ENCODE measurements around the gene ZBTB7C. TPM values are rescaled to one million over a fixed set of nuclear protein-coding genes. Genes with fewer than 3 reads are reported as not detected.

The ZBTB7C gene
- total RNA-seq, 1 donor from 2014 or later, result 1.1 TPM

DNA sequence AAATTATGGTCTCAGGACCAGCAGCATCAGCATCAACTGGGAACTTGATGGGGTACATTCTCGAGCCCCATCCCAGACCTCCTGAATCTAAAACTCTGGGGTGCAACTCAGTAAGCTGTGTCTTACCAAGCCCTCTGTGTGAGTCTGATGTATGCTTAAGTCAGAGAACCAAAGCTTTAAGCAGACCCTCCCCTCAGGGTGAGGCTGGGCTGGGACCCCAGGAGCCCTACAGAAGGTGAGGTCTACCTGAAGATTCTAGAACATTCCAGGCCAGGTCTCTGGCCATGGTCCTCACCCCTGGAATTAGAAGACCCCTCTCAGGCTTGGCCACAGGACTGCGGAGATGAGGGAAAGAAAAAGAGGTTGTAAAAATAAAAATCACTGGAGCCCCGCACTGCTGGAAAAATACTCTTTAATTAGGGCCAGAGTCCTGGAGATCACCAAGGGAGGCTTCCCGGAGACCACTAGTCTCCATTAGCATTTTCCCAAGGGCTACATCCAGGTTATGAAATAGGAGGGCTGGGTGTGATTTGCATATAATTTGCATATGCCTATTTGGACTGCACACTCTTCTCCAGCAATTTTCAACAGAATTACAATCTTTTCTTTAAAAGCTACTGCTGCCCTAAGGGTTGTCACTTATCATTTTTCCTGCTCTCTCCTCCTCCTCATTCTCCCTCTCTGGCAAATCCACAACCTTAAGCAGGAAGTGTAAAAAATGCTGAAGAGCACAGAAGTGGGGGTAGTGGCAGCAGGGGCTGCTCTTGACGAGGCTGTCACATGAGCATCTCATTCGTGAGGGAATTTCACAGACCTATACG is 100.2 kb downstream of the ZBTB7C start:
- H3K27me3 ChIP-seq (ENCODE audit: control insufficient read depth, insufficient read depth, low read length), result no peaks in the 10 kb centered on the region
- H3K36me3 ChIP-seq (ENCODE audit: control insufficient read depth, insufficient read depth, low read length), result no peaks in the 10 kb centered on the region
- H3K4me3 ChIP-seq (ENCODE audit: low read depth, low read length), result no peak overlapping the region
- DNase-seq (ENCODE audit: low read depth), result no peak
- no peak for TF ChIP-seq CTCF (IDR thresholded peaks at IDR 0.05; ENCODE audit: insufficient read depth, low read length, poor library complexity, severe bottlenecking)

GRCh38 chr18:48308027-48308635 is 101.1 kb downstream of the ZBTB7C start:
- no peaks in the 10 kb centered on the region for H3K36me3 ChIP-seq (ENCODE audit: control insufficient read depth, insufficient read depth, low read length)
- TF ChIP-seq CTCF (IDR thresholded peaks at IDR 0.05; ENCODE audit: insufficient read depth, low read length, poor library complexity, severe bottlenecking), result no peak
- no peak overlapping the region for H3K4me3 ChIP-seq (ENCODE audit: low read depth, low read length)
- DNase-seq (ENCODE audit: low read depth), result no peak
- no peaks in the 10 kb centered on the region for H3K27me3 ChIP-seq (ENCODE audit: control insufficient read depth, insufficient read depth, low read length)

DNA sequence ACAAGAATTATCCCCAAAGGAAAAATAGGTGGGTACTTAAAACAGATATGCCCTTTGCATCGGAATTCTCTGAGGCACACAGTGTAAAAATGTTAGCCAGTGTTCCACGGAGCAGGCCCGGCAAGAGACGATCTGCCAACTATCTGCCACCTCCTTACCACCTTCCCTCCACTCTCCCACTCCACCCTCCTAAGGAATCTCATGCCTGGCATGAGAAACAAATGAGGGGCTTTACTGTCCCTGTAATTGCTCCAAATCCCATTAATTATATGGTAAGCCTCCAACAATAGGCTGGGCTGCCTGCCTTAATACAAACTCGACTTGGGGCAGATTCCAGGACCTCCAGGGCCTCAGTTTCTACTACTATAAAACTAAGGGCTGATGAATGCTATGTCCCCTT is 102.3 kb downstream of the ZBTB7C start:
- H3K36me3 ChIP-seq (ENCODE audit: control insufficient read depth, insufficient read depth, low read length), result no peaks in the 10 kb centered on the region
- no peak overlapping the region for H3K4me3 ChIP-seq (ENCODE audit: low read depth, low read length)
- no peak for TF ChIP-seq CTCF (IDR thresholded peaks at IDR 0.05; ENCODE audit: insufficient read depth, low read length, poor library complexity, severe bottlenecking)
- no peaks in the 10 kb centered on the region for H3K27me3 ChIP-seq (ENCODE audit: control insufficient read depth, insufficient read depth, low read length)
- no peak for DNase-seq (ENCODE audit: low read depth)

- Histone ChIP-seq H3K4me3 (ENCODE audit: low read depth, low read length) (no peak overlapping the region), H3K27me3 (ENCODE audit: control insufficient read depth, insufficient read depth, low read length) (no peaks in the 10 kb centered on the region), H3K36me3 (ENCODE audit: control insufficient read depth, insufficient read depth, low read length) (no peaks in the 10 kb centered on the region)
- no peak for DNase-seq (ENCODE audit: low read depth)
- no peak for TF ChIP-seq CTCF (IDR thresholded peaks at IDR 0.05; ENCODE audit: insufficient read depth, low read length, poor library complexity, severe bottlenecking)
Observed at GRCh38 chr18:48304906-48305693, 104.1 kb downstream of the ZBTB7C start.

- Histone ChIP-seq H3K4me3 (ENCODE audit: low read depth, low read length) (no peak overlapping the region), H3K27me3 (ENCODE audit: control insufficient read depth, insufficient read depth, low read length) (no peaks in the 10 kb centered on the region), H3K36me3 (ENCODE audit: control insufficient read depth, insufficient read depth, low read length) (no peaks in the 10 kb centered on the region)
- no peak for DNase-seq (ENCODE audit: low read depth)
- no peak for TF ChIP-seq CTCF (IDR thresholded peaks at IDR 0.05; ENCODE audit: insufficient read depth, low read length, poor library complexity, severe bottlenecking)
Observed at GRCh38 chr18:48303883-48304282, 105.3 kb downstream of the ZBTB7C start.

All from kidney epithelial cell (primary cell).